ENCODE measurements around the gene FUS.

FUS gene

DNA sequence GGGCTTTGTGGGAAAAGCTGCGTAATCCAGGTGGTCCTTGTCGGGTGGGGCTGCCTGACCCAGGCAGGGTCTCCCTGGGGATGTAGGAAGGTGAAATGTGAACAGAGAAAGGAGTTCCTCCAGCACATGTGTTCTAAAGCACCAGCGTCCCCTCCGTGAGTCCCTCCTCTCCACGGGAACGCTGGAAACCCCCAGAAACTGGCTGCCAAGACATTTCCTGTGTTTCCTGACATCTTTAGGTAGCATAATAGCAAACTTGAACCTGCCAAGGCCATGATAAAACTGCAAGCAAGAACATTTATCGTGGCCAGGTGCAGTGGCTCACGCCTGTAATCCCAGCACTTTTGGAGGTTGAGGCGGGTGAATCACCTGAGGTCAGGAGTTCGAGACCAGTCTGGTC is 49.6 kb downstream of the FUS start:
- no peak for DNase-seq

DNA sequence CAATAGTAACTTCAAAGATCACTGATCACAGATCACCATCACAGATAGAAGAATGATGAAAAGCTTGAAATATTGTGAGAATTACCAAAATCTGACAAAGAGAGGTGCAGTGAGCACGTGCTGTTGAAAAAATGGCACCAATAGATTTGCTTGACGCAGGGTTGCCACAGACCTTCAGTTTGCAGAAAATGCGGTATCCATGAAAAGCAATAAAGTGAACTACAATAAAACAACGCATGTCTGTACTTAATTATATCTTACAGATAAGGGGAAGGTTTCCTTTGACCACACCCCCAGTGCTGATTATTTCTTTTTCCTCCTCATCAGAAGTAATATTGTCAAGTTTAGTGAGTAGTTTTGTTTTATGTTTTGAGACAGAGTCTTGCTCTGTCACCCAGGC is 58.1 kb downstream of the FUS start:
- no peak for DNase-seq
